IMR-90 (cell line): ENCODE measurements around the gene KCNN3. TPM values are rescaled to one million over a fixed set of nuclear protein-coding genes. Genes with fewer than 3 reads are reported as not detected.

ENCODE experiments used
- ATAC-seq: fragments of 200-7000 bp; cut with Tn5 transposase; 2 replicates; pipeline ENCODE4 v1.9.1; 2020; ENCODE audit warnings: low read depth, mild to moderate bottlenecking, moderate library complexity
- BruUV-seq: library from RNA; stranded (reverse); fragments of 400-500 nt; replicated peaks from 2 replicates; lab custom pipeline; 2021; lab: Mats Ljungman, UMichigan
- CTCF ChIA-PET: fragments of 300-600 bp; formaldehyde crosslinking; extraction: SDS; loops from one replicate; lab custom pipeline; 2021; ENCODE audit warnings: antibody characterized with exemption; lab: Yijun Ruan, JAX
- POLR2A ChIA-PET: fragments of 300-600 bp; sonication (Branson Sonifier 250); formaldehyde crosslinking; loops from one replicate; lab custom pipeline; 2022; ENCODE audit warnings: antibody characterized with exemption; ENCODE audit not compliant: unreplicated experiment; lab: Charles Lee
- DNase-seq: peaks from one replicate; pipeline ENCODE4 v3.0.0; 2013
- H2AFZ ChIP-seq: replicated peaks from 2 replicates; pipeline ENCODE3; 2013; ENCODE audit warnings: low read length, mild to moderate bottlenecking; ENCODE audit not compliant: poor library complexity
- H2AK5ac ChIP-seq: 2 replicates; pipeline ENCODE4 v1.6.1; 2013; ENCODE audit warnings: low read depth, low read length, inconsistent platforms
- H2AK9ac ChIP-seq: replicated peaks from 2 replicates; pipeline ENCODE3; 2013; ENCODE audit warnings: mild to moderate bottlenecking, low read depth, low read length, moderate library complexity; ENCODE audit not compliant: poor library complexity
- H2BK120ac ChIP-seq: 2 replicates; pipeline ENCODE4 v1.6.1; 2013; ENCODE audit warnings: low read depth, low read length, inconsistent platforms
- H2BK15ac ChIP-seq: 3 replicates; pipeline ENCODE4 v1.6.1; 2013; ENCODE audit warnings: low read depth, low read length, inconsistent platforms
- H2BK20ac ChIP-seq: 2 replicates; pipeline ENCODE4 v1.6.1; 2013; ENCODE audit warnings: low read depth, mild to moderate bottlenecking, inconsistent platforms, low read length, moderate library complexity
- H2BK5ac ChIP-seq: 2 replicates; pipeline ENCODE4 v1.6.1; 2013; ENCODE audit warnings: mild to moderate bottlenecking, low read depth, low read length, inconsistent platforms; ENCODE audit not compliant: poor library complexity, severe bottlenecking
- H3K14ac ChIP-seq: replicated peaks from 2 replicates; pipeline ENCODE4 v1.6.1; 2013; ENCODE audit warnings: low read depth, low read length, inconsistent platforms
- H3K18ac ChIP-seq: 2 replicates; pipeline ENCODE4 v1.6.1; 2013; ENCODE audit warnings: low read depth, low read length, control low read depth
- H3K23ac ChIP-seq: 2 replicates; pipeline ENCODE4 v1.6.1; 2013; ENCODE audit warnings: low read depth, low read length, inconsistent platforms
- H3K27ac ChIP-seq: 2 replicates; pipeline ENCODE4 v1.5.1; 2013; ENCODE audit warnings: mild to moderate bottlenecking, control low read depth, low read length; ENCODE audit not compliant: insufficient read depth
- H3K27me3 ChIP-seq: 2 replicates; pipeline ENCODE4 v1.6.1; 2013; ENCODE audit warnings: low read length; ENCODE audit not compliant: control insufficient read depth, insufficient read depth
- H3K36me3 ChIP-seq: 2 replicates; pipeline ENCODE4 v1.6.1; 2013; ENCODE audit warnings: low read length, mixed read lengths; ENCODE audit not compliant: control insufficient read depth, insufficient read depth
- H3K4ac ChIP-seq: 2 replicates; pipeline ENCODE4 v1.6.1; 2013; ENCODE audit warnings: low read depth, low read length, inconsistent platforms
- H3K4me1 ChIP-seq: 2 replicates; pipeline ENCODE4 v1.6.1; 2013; ENCODE audit warnings: low read length, mixed read lengths; ENCODE audit not compliant: control insufficient read depth, insufficient read depth
- H3K4me2 ChIP-seq: 2 replicates; pipeline ENCODE4 v1.6.1; 2013; ENCODE audit warnings: low read depth, mild to moderate bottlenecking, control low read depth, low read length, moderate library complexity
- H3K4me3 ChIP-seq: 2 replicates; pipeline ENCODE4 v1.5.1; 2013; ENCODE audit warnings: low read depth, mild to moderate bottlenecking, control low read depth, low read length, moderate library complexity; ENCODE audit not compliant: insufficient read depth
- H3K56ac ChIP-seq: 2 replicates; pipeline ENCODE4 v1.6.1; 2013; ENCODE audit warnings: low read length, inconsistent platforms; ENCODE audit not compliant: insufficient read depth; ENCODE audit errors: extremely low read depth
- H3K79me1 ChIP-seq, 2 experiments: 2 replicates each; pipeline ENCODE4 v1.6.1; 2013; ENCODE audit warnings: low read length in 2 of 2, inconsistent platforms in 1 of 2, low read depth in 1 of 2
- H3K9ac ChIP-seq: 2 replicates; pipeline ENCODE4 v1.6.1; 2013; ENCODE audit warnings: low read depth, low read length, control low read depth
- H3K9me1 ChIP-seq: 2 replicates; pipeline ENCODE4 v1.6.1; 2013; ENCODE audit warnings: low read length, inconsistent platforms; ENCODE audit not compliant: insufficient read depth
- H3K9me3 ChIP-seq: 2 replicates; pipeline ENCODE4 v1.6.1; 2013; ENCODE audit warnings: low read length; ENCODE audit not compliant: control insufficient read depth, insufficient read depth
- H4K20me1 ChIP-seq: 2 replicates; pipeline ENCODE4 v1.6.1; 2013; ENCODE audit warnings: low read length, inconsistent platforms; ENCODE audit not compliant: insufficient read depth
- H4K5ac ChIP-seq: 2 replicates; pipeline ENCODE4 v1.6.1; 2013; ENCODE audit warnings: mild to moderate bottlenecking, low read depth, low read length, control low read depth
- H4K8ac ChIP-seq, 2 experiments: 2 replicates each; pipeline ENCODE4 v1.6.1; 2013; ENCODE audit warnings: low read depth in 2 of 2, low read length in 2 of 2, control low read depth in 1 of 2, inconsistent platforms in 1 of 2
- H4K91ac ChIP-seq: 2 replicates; pipeline ENCODE4 v1.6.1; 2013; ENCODE audit warnings: low read depth, low read length, inconsistent platforms; ENCODE audit not compliant: insufficient read depth
- FOS ChIP-seq: fragments of 150-350 bp; IDR thresholded peaks from 2 replicates; pipeline ENCODE4 v1.6.1; 2016; ENCODE audit warnings: low read depth, low read length
- WGBS, 2 experiments: methylation state at CpG; one replicate each; pipeline versions ENCODE4 v1.1.5 to v1.1.7; 2013; ENCODE audit warnings: missing lambda C conversion rate in 2 of 2; ENCODE audit not compliant: insufficient read length in 1 of 2; ENCODE audit errors: extremely low coverage in 2 of 2; 5-methylcytosine and 5-hydroxymethylcytosine counted together
- dilution Hi-C: fragments of 300-500 bp; cut with HindIII; formaldehyde crosslinking; loops from one replicate; pipeline ENCODE4 v1.14.3; 2018; ENCODE audit warnings: low sequenced_read_pairs; ENCODE audit not compliant: unreplicated experiment
- in situ Hi-C: fragments of 300-500 bp; cut with MboI; formaldehyde crosslinking; loops from 3 replicates; pipeline ENCODE4 v1.14.3; 2019; ENCODE audit warnings: low sequenced_read_pairs, inconsistent platforms, mixed read lengths
- intact Hi-C: fragments of 100-400 bp; cut with micrococcal nuclease; formaldehyde crosslinking; loops from 2 replicates; pipeline ENCODE4 v1.10.0; 2022
- polyA plus RNA-seq, 3 experiments: library from polyadenylated mRNA; depleted of rRNA; stranded (reverse); fragments of >200 nt; gene quantifications; 2 replicates each; pipeline ENCODE4 v1.2.3, GENCODE V29; 2012; ENCODE audit warnings: low replicate concordance in 1 of 3
- total RNA-seq: library from RNA; depleted of rRNA; stranded (reverse); fragments of >200 nt; gene quantifications from 2 replicates; pipeline ENCODE4 v1.2.3, GENCODE V29; 2012

KCNN3 gene
- total and polyA plus RNA-seq, 2 of the 4 experiments (the other 2 are of a cell fraction), result 0.02 TPM; not detected in 1

- Histone ChIP-seq H4K20me1 (no peaks in the 10 kb centered on the region), H3K23ac (no peak overlapping the region), H2BK15ac (no peak overlapping the region), H4K5ac (no peak overlapping the region), H3K56ac (no peak overlapping the region), H3K18ac (no peak overlapping the region), H3K79me1 (no peaks in the 10 kb centered on the region), H3K27ac (no peak overlapping the region), H2BK5ac (no peak overlapping the region), H3K9ac (no peak overlapping the region), H3K14ac (no peak overlapping the region), H2AFZ (no peak overlapping the region), H2AK9ac (no peak overlapping the region), H3K36me3 (no peaks in the 10 kb centered on the region), H4K91ac (no peak overlapping the region), H2BK20ac (no peak overlapping the region), H3K9me3 (no peaks in the 10 kb centered on the region), H3K4me1 (peaks cover 10% of the 10 kb centered on the region; the same call in 1 of the 2 replicates), H3K27me3 (peaks cover 42% of the 10 kb centered on the region), H3K4ac (no peak overlapping the region), H2AK5ac (no peak overlapping the region), H3K9me1 (no peaks in the 10 kb centered on the region; the same call in 1 of the 2 replicates), H2BK120ac (no peak overlapping the region), H3K4me3 (no peak overlapping the region), H3K4me2 (no peak overlapping the region), H4K8ac (no peak overlapping the region)
- BruUV-seq, result no TSS peak
- intact Hi-C loops (no loop called here), dilution Hi-C loops (no loop called here), in situ Hi-C loops (no loop called here)
- WGBS, 2 experiments, result no CpG with 5 or more reads among the region's 8 CpGs
- ChIA-PET CTCF (no interaction called here), POLR2A (no interaction called here)
- ATAC-seq (no peak), DNase-seq (no peak)
- TF ChIP-seq FOS, result no peak
These were observed 27.4 kb downstream of the KCNN3 start for GRCh38 chr1:154842635-154843034.
